Breast epithelium (tissue), 4 donors: ENCODE measurements around the gene RND3. TPM values are rescaled to one million over a fixed set of nuclear protein-coding genes. Genes with fewer than 3 reads are reported as not detected.

Source experiments
- DNase-seq, 2 donors: peaks; one replicate each; pipeline ENCODE4 v3.0.0-alpha.2; 2019; ENCODE audit warnings: low spot score in 2 of 2
- H3K27ac ChIP-seq, 2 donors: fragments of 200-600 bp; sonication (generic) in 1 of 2; one replicate each; pipeline ENCODE4 v1.5.1; 2016 to 2019; ENCODE audit warnings: mild to moderate bottlenecking in 1 of 2
- H3K27me3 ChIP-seq, 2 donors: fragments of 200-600 bp; sonication (generic) in 1 of 2; one replicate each; pipeline versions ENCODE4 v1.5.1 to v1.6.0; 2017 to 2019; ENCODE audit warnings: control low read depth in 1 of 2, mild to moderate bottlenecking in 1 of 2
- H3K36me3 ChIP-seq: fragments of 200-600 bp; one replicate; pipeline ENCODE4 v1.5.1; 2019
- H3K4me1 ChIP-seq, 2 donors: fragments of 200-600 bp; sonication (generic); one replicate each; pipeline ENCODE4 v1.5.1; 2016 to 2019; ENCODE audit warnings: control low read depth in 1 of 2
- H3K4me3 ChIP-seq, 3 donors: fragments of 200-600 bp; sonication (generic); 1 replicate in 2 of 3; 2 replicates in 1 of 3; pipeline ENCODE4 v1.5.1; 2016 to 2019; ENCODE audit warnings: mild to moderate bottlenecking in 3 of 3, moderate library complexity in 2 of 3
- H3K9me3 ChIP-seq, 2 donors: fragments of 200-600 bp; sonication (generic) in 1 of 2; one replicate each; pipeline ENCODE4 v1.5.1; 2016 to 2019; ENCODE audit warnings: control low read depth in 1 of 2
- CTCF ChIP-seq, 3 donors: fragments of 450-650 bp; IDR thresholded peaks; one replicate each; pipeline ENCODE4 v1.5.1; 2016 to 2017; ENCODE audit warnings: antibody characterized with exemption in 3 of 3, mild to moderate bottlenecking in 3 of 3, moderate library complexity in 3 of 3
- POLR2A ChIP-seq: fragments of 450-650 bp; IDR thresholded peaks from one replicate; pipeline ENCODE4 v1.6.1; 2016; ENCODE audit warnings: antibody characterized with exemption, mild to moderate bottlenecking, moderate library complexity
- POLR2AphosphoS5 ChIP-seq, 3 donors: sonication (generic); formaldehyde crosslinking; IDR thresholded peaks; one replicate each; pipeline ENCODE4 v1.6.1; 2017; ENCODE audit warnings: antibody characterized with exemption in 3 of 3
- intact Hi-C: fragments of 100-400 bp; cut with DNase I; formaldehyde crosslinking; loops from one replicate; pipeline ENCODE4 v1.15.1; 2023; ENCODE audit warnings: low total_unique reads
- total RNA-seq, 3 donors: library from RNA; depleted of rRNA; stranded (reverse); fragments of >200 nt; gene quantifications; one replicate each; pipeline ENCODE4 v1.1.0, GENCODE V29; 2016

Gene RND3
- total RNA-seq, 3 donors from 2014 or later = 89.1 to 105 (median 98.0) TPM

GRCh38 chr2:150479075-150479915, 8.2 kb downstream of the RND3 start:
- Histone ChIP-seq H3K9me3 (no peaks in the 10 kb centered on the region), H3K27me3 (no peaks in the 10 kb centered on the region), H3K36me3 (no peaks in the 10 kb centered on the region), H3K4me3 (peak overlapping the region in 1 of 3 donors; percentile 29), H3K27ac (peak overlapping the region; percentile 31 to 71), H3K4me1 (peaks cover 4 to 29% of the 10 kb centered on the region in 2 donors)
- no peak for DNase-seq
- TF ChIP-seq POLR2AphosphoS5 (IDR thresholded peaks at IDR 0.05) (no peak), CTCF (IDR thresholded peaks at IDR 0.05) (no peak), POLR2A (no peak)
- intact Hi-C loops = no loop called here

- H3K9me3 ChIP-seq = no peaks in the 10 kb centered on the region
- H3K36me3 ChIP-seq = no peaks in the 10 kb centered on the region
- peak overlapping the region; percentile 31 to 71 for H3K27ac ChIP-seq
- no peak for DNase-seq
- H3K4me1 ChIP-seq = peaks cover 4 to 36% of the 10 kb centered on the region in 2 donors
- H3K4me3 ChIP-seq = peak overlapping the region in 1 of 3 donors; percentile 29
- TF ChIP-seq CTCF (IDR thresholded peaks at IDR 0.05) (no peak), POLR2A (no peak), POLR2AphosphoS5 (IDR thresholded peaks at IDR 0.05) (no peak)
- intact Hi-C loops = no loop called here
- H3K27me3 ChIP-seq = no peaks in the 10 kb centered on the region
Observed at GRCh38 chr2:150478200-150478974, 9.1 kb downstream of the RND3 start.

GRCh38 chr2:150477347-150477746, 10.1 kb downstream of the RND3 start:
- Histone ChIP-seq H3K4me1 (peaks cover 4 to 36% of the 10 kb centered on the region in 2 donors), H3K9me3 (no peaks in the 10 kb centered on the region), H3K36me3 (no peaks in the 10 kb centered on the region), H3K4me3 (peak overlapping the region in 1 of 3 donors; percentile 47), H3K27ac (peak overlapping the region; percentile 31 to 71), H3K27me3 (no peaks in the 10 kb centered on the region)
- no peak for DNase-seq
- intact Hi-C loops = no loop called here
- no peak for TF ChIP-seq CTCF (IDR thresholded peaks at IDR 0.05)
- TF ChIP-seq POLR2AphosphoS5 (IDR thresholded peaks at IDR 0.05) = no peak
- no peak for TF ChIP-seq POLR2A

GRCh38 chr2:150476809-150477302, 10.6 kb downstream of the RND3 start:
- Histone ChIP-seq H3K27me3 (no peaks in the 10 kb centered on the region), H3K4me1 (peaks cover 4 to 33% of the 10 kb centered on the region in 2 donors), H3K27ac (peak overlapping the region; percentile 31 to 71), H3K9me3 (no peaks in the 10 kb centered on the region), H3K36me3 (peaks cover 3% of the 10 kb centered on the region), H3K4me3 (peak overlapping the region in 1 of 3 donors; percentile 47)
- TF ChIP-seq POLR2A (no peak), CTCF (IDR thresholded peaks at IDR 0.05) (no peak), POLR2AphosphoS5 (IDR thresholded peaks at IDR 0.05) (no peak)
- intact Hi-C loops = no loop called here
- DNase-seq = no peak
